Measurements from ENCODE around the gene SH2D7.

SH2D7 gene

GRCh38 chr15:78077871-78078210 is 14.5 kb upstream of the SH2D7 start:
- no peak for DNase-seq (ENCODE audit: low read depth in 2 of 2)

- no peak for DNase-seq (ENCODE audit: low read depth in 2 of 2)
Observed at GRCh38 chr15:78079298-78080087, 12.9 kb upstream of the SH2D7 start.

- DNase-seq (ENCODE audit: low read depth in 2 of 2), result no peak
Observed at GRCh38 chr15:78080088-78080460, 12.3 kb upstream of the SH2D7 start.

GRCh38 chr15:78082106-78082742 is 10.1 kb upstream of the SH2D7 start:
- DNase-seq (ENCODE audit: low read depth in 2 of 2), result no peak

GRCh38 chr15:78082743-78083110 is 9.6 kb upstream of the SH2D7 start:
- DNase-seq (ENCODE audit: low read depth in 2 of 2), result no peak

GRCh38 chr15:78083186-78083585 is 9.2 kb upstream of the SH2D7 start:
- no peak for DNase-seq (ENCODE audit: low read depth in 2 of 2)

GRCh38 chr15:78083687-78084448 is 8.5 kb upstream of the SH2D7 start:
- DNase-seq (ENCODE audit: low read depth in 2 of 2), result no peak

GRCh38 chr15:78084449-78084750 is 8.0 kb upstream of the SH2D7 start:
- DNase-seq (ENCODE audit: low read depth in 2 of 2), result no peak

GRCh38 chr15:78085928-78086327 is 6.4 kb upstream of the SH2D7 start:
- no peak for DNase-seq (ENCODE audit: low read depth in 2 of 2)

GRCh38 chr15:78087951-78088772 is 4.2 kb upstream of the SH2D7 start:
- no peak for DNase-seq (ENCODE audit: low read depth in 2 of 2)

GRCh38 chr15:78088773-78089080 is 3.6 kb upstream of the SH2D7 start:
- no peak for DNase-seq (ENCODE audit: low read depth in 2 of 2)

GRCh38 chr15:78090422-78091063 is 1.8 kb upstream of the SH2D7 start:
- no peak for DNase-seq (ENCODE audit: low read depth in 2 of 2)

- no peak for DNase-seq (ENCODE audit: low read depth in 2 of 2)
Observed at GRCh38 chr15:78093242-78094020, 1.1 kb downstream of the SH2D7 start.

GRCh38 chr15:78097667-78098066 is 5.3 kb downstream of the SH2D7 start:
- no peak for DNase-seq (ENCODE audit: low read depth in 2 of 2)

GRCh38 chr15:78098131-78098755 is 5.9 kb downstream of the SH2D7 start:
- DNase-seq (ENCODE audit: low read depth in 2 of 2), result no peak

- no peak for DNase-seq (ENCODE audit: low read depth in 2 of 2)
Observed at GRCh38 chr15:78100886-78101285, 8.5 kb downstream of the SH2D7 start.

GRCh38 chr15:78101423-78102105 is 9.2 kb downstream of the SH2D7 start:
- no peak for DNase-seq (ENCODE audit: low read depth in 2 of 2)

GRCh38 chr15:78102211-78102610 is 9.8 kb downstream of the SH2D7 start:
- no peak for DNase-seq (ENCODE audit: low read depth in 2 of 2)

- no peak for DNase-seq (ENCODE audit: low read depth in 2 of 2)
Observed at GRCh38 chr15:78102741-78103140, 10.4 kb downstream of the SH2D7 start.

Measured in stimulated activated CD8-positive, alpha-beta memory T cell treated with anti-CD3 and anti-CD28 coated beads, Interleukin-2, amount 100 ng/mL, for 1 hour (primary cell).